ENCODE results near the gene RND2. TPM values are rescaled to one million over a fixed set of nuclear protein-coding genes. Genes with fewer than 3 reads are reported as not detected.

RND2 gene
- total and polyA plus RNA-seq, 2 of the 4 experiments (the other 2 are of a cell fraction): 1.1 to 1.9 TPM

- no peaks in the 10 kb centered on the region for H4K20me1 ChIP-seq (ENCODE audit: insufficient read depth, low read length)
- no peak overlapping the region for H3K4ac ChIP-seq (ENCODE audit: low read depth, low read length)
- H3K9me3 ChIP-seq (ENCODE audit: control insufficient read depth, insufficient read depth, low read length): no peaks in the 10 kb centered on the region
- intact Hi-C loops (cut with micrococcal nuclease): no loop called here
- H2BK5ac ChIP-seq (ENCODE audit: low read depth, low read length, poor library complexity, severe bottlenecking): no peak overlapping the region
- H3K4me3 ChIP-seq (ENCODE audit: insufficient read depth, low read depth, low read length): no peak overlapping the region
- dilution Hi-C loops (cut with HindIII; ENCODE audit: low sequenced_read_pairs, unreplicated experiment): no loop called here
- H4K5ac ChIP-seq (ENCODE audit: low read depth, low read length): no peak overlapping the region
- no peak overlapping the region for H2AK9ac ChIP-seq (replicated peaks; ENCODE audit: low read depth, low read length, poor library complexity)
- H4K91ac ChIP-seq (ENCODE audit: insufficient read depth, low read depth, low read length): no peak overlapping the region
- H2AK5ac ChIP-seq (ENCODE audit: low read depth, low read length): no peak overlapping the region
- no peak overlapping the region for H2BK120ac ChIP-seq (ENCODE audit: low read depth, low read length)
- H3K36me3 ChIP-seq (ENCODE audit: control insufficient read depth, insufficient read depth, low read length): no peaks in the 10 kb centered on the region
- no peak for DNase-seq
- H3K14ac ChIP-seq (replicated peaks; ENCODE audit: low read depth, low read length): no peak overlapping the region
- POLR2A ChIA-PET (ENCODE audit: unreplicated experiment): no interaction called here
- H3K23ac ChIP-seq (ENCODE audit: low read depth, low read length): no peak overlapping the region
- no peak overlapping the region for H3K56ac ChIP-seq (ENCODE audit: extremely low read depth, insufficient read depth, low read length)
- in situ Hi-C loops (cut with MboI; ENCODE audit: low sequenced_read_pairs): no loop called here
- no peak for TF ChIP-seq CEBPB (IDR thresholded peaks at IDR 0.05; ENCODE audit: low read depth, low read length)
- TF ChIP-seq MAZ (IDR thresholded peaks at IDR 0.05; ENCODE audit: borderline replicate concordance, low read depth, low read length): no peak
- no peak for TF ChIP-seq POLR2A (IDR thresholded peaks at IDR 0.05; ENCODE audit: low read depth, low read length)
- TF ChIP-seq, protein P1, sequence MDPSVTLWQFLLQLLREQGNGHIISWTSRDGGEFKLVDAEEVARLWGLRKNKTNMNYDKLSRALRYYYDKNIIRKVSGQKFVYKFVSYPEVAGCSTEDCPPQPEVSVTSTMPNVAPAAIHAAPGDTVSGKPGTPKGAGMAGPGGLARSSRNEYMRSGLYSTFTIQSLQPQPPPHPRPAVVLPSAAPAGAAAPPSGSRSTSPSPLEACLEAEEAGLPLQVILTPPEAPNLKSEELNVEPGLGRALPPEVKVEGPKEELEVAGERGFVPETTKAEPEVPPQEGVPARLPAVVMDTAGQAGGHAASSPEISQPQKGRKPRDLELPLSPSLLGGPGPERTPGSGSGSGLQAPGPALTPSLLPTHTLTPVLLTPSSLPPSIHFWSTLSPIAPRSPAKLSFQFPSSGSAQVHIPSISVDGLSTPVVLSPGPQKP (IDR thresholded peaks at IDR 0.05; ENCODE audit: borderline replicate concordance, low read depth, low read length): no peak
- no peak for TF ChIP-seq NFE2L2 (IDR thresholded peaks at IDR 0.05; ENCODE audit: low read depth, low read length)
- TF ChIP-seq FOS (IDR thresholded peaks at IDR 0.05; ENCODE audit: low read depth, low read length): no peak
- TF ChIP-seq RFX5 (IDR thresholded peaks at IDR 0.05; ENCODE audit: low read depth, low read length): no peak
- TF ChIP-seq RCOR1 (IDR thresholded peaks at IDR 0.05; ENCODE audit: insufficient replicate concordance, low read length): no peak
- no peak for TF ChIP-seq CTCF (conservative IDR thresholded peaks at IDR 0.05; ENCODE audit: low read depth, low read length)
- TF ChIP-seq, protein P2, sequence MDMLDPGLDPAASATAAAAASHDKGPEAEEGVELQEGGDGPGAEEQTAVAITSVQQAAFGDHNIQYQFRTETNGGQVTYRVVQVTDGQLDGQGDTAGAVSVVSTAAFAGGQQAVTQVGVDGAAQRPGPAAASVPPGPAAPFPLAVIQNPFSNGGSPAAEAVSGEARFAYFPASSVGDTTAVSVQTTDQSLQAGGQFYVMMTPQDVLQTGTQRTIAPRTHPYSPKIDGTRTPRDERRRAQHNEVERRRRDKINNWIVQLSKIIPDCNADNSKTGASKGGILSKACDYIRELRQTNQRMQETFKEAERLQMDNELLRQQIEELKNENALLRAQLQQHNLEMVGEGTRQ (IDR thresholded peaks at IDR 0.05; ENCODE audit: low read depth, low read length): no peak
- TF ChIP-seq SMC3 (IDR thresholded peaks at IDR 0.05; ENCODE audit: low read depth, low read length): no peak
- TF ChIP-seq MAFK (IDR thresholded peaks at IDR 0.05; ENCODE audit: low read depth, low read length): no peak
- TF ChIP-seq CHD1 (IDR thresholded peaks at IDR 0.05; ENCODE audit: low read depth, low read length): no peak
- TF ChIP-seq RAD21 (IDR thresholded peaks at IDR 0.05; ENCODE audit: low read length): no peak
- TF ChIP-seq BHLHE40 (IDR thresholded peaks at IDR 0.05; ENCODE audit: low read depth, low read length): no peak
- no peak for TF ChIP-seq MXI1 (IDR thresholded peaks at IDR 0.05; ENCODE audit: borderline replicate concordance, low read depth, low read length)
- WGBS, 2 experiments (ENCODE audit: extremely low coverage in 2 of 2, insufficient read length in 1 of 2): 53% methylated on average over 3 of the region's 3 CpGs; no CpG with 5 or more reads in 1 of the 2 experiments
- H3K4me2 ChIP-seq (ENCODE audit: low read depth, low read length): no peak overlapping the region
- H3K9ac ChIP-seq (ENCODE audit: low read depth, low read length): no peak overlapping the region
- CTCF ChIA-PET: no interaction called here
- no peak overlapping the region for H4K8ac ChIP-seq (ENCODE audit: low read depth in 2 of 2, low read length in 2 of 2)
- H3K27me3 ChIP-seq (ENCODE audit: control insufficient read depth, insufficient read depth, low read length): no peaks in the 10 kb centered on the region
- no peak for ATAC-seq (ENCODE audit: low read depth)
- no peaks in the 10 kb centered on the region; the same call in 1 of the 2 replicates for H3K9me1 ChIP-seq (ENCODE audit: insufficient read depth, low read length)
- H2AFZ ChIP-seq (replicated peaks; ENCODE audit: low read length, poor library complexity): no peak overlapping the region
- no peak overlapping the region for H2BK15ac ChIP-seq (ENCODE audit: low read depth, low read length)
- no peak overlapping the region for H3K27ac ChIP-seq (ENCODE audit: insufficient read depth, low read length)
- H3K79me1 ChIP-seq (ENCODE audit: low read depth in 1 of 2, low read length in 2 of 2): no peaks in the 10 kb centered on the region
- no peak overlapping the region for H3K18ac ChIP-seq (ENCODE audit: low read depth, low read length)
- H2BK20ac ChIP-seq (ENCODE audit: low read depth, low read length): no peak overlapping the region
- peaks cover 5% of the 10 kb centered on the region; the same call in 1 of the 2 replicates for H3K4me1 ChIP-seq (ENCODE audit: control insufficient read depth, insufficient read depth, low read length)
- no TSS peak for BruUV-seq (replicated peaks)
Measured at GRCh38 chr17:43034894-43035293, 9.9 kb downstream of the RND2 start.

Data from IMR-90 (cell line).